Stomach (tissue), 4 donors: Measurements from ENCODE around the gene ERCC8.

ENCODE experiments used
- POLR2A ChIP-seq, 4 donors: fragments of 450-650 bp; IDR thresholded peaks; one replicate each; pipeline ENCODE4 v1.6.1; 2016; ENCODE audit warnings: antibody characterized with exemption in 4 of 4, control low read depth in 2 of 4, mild to moderate bottlenecking in 1 of 4, moderate library complexity in 1 of 4
- POLR2AphosphoS5 ChIP-seq, 3 donors: sonication (generic); formaldehyde crosslinking; IDR thresholded peaks; one replicate each; pipeline ENCODE4 v1.6.1; 2016; ENCODE audit warnings: antibody characterized with exemption in 3 of 3
- TF ChIP-seq, protein P1 (sequence below), 7 experiments: fragments of 450-650 bp in 4 of 7; fragments of 200-600 bp in 3 of 7; sonication (generic) in 3 of 7; IDR thresholded peaks; one replicate each; pipeline ENCODE4 v1.5.1; 2016 to 2019; ENCODE audit warnings: antibody characterized with exemption in 7 of 7, control low read depth in 2 of 7, mild to moderate bottlenecking in 1 of 7

GRCh38 chr5:60851626-60852025, 93.2 kb downstream of the ERCC8 start:
- no peak for TF ChIP-seq POLR2A (IDR thresholded peaks at IDR 0.05)
- TF ChIP-seq, protein P1, sequence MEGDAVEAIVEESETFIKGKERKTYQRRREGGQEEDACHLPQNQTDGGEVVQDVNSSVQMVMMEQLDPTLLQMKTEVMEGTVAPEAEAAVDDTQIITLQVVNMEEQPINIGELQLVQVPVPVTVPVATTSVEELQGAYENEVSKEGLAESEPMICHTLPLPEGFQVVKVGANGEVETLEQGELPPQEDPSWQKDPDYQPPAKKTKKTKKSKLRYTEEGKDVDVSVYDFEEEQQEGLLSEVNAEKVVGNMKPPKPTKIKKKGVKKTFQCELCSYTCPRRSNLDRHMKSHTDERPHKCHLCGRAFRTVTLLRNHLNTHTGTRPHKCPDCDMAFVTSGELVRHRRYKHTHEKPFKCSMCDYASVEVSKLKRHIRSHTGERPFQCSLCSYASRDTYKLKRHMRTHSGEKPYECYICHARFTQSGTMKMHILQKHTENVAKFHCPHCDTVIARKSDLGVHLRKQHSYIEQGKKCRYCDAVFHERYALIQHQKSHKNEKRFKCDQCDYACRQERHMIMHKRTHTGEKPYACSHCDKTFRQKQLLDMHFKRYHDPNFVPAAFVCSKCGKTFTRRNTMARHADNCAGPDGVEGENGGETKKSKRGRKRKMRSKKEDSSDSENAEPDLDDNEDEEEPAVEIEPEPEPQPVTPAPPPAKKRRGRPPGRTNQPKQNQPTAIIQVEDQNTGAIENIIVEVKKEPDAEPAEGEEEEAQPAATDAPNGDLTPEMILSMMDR (IDR thresholded peaks at IDR 0.05) = no peak
- TF ChIP-seq POLR2AphosphoS5 (IDR thresholded peaks at IDR 0.05) = no peak
